ENCODE data around the gene MIA2. TPM values are rescaled to one million over a fixed set of nuclear protein-coding genes. Genes with fewer than 3 reads are reported as not detected.

The MIA2 gene
- total and polyA plus RNA-seq, 2 donors (not counting 1 experiment from before 2014, with no cell fraction given): 11.5 to 27.1 TPM

DNA sequence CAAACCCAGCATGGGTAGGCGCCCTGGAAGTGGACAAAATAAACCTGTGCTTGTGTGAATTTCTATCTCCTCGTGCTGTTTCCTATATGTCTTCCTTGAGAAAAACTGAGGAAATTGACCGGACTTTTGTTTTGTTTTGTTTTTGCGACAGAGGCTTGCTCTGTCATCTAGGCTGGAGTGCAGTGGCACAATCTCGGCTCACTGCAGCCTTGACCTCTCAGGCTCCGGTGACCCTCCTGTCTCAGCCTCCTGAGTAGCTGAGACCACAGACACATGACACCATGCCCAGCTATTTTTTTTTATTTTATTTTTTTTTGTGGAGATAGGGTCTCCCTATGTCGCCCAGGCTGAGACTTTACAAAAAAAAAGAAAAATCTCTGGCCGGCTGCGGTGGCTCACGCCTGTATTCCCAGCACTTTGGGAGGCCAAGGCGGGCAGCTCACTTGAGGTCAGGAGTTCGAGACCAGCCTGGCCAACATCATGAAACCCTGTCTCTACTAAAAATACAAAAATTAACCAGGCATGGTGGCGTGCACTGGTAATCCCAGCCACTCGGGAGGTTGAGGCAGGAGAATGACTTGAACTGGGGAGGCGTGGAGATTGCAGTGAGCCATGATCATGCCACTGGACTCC is 22.5 kb upstream of the MIA2 start:
- Histone ChIP-seq H3K36me3 (replicated peaks in 1 of 2; ENCODE audit: control extremely low read depth in 1 of 2, control insufficient read depth in 1 of 2, extremely low read depth in 1 of 2, insufficient read depth in 2 of 2, low read length in 1 of 2) (no peaks in the 10 kb centered on the region), H3K4me1 (ENCODE audit: control insufficient read depth in 2 of 2, insufficient read depth in 2 of 2, low read length in 2 of 2) (no peaks in the 10 kb centered on the region), H3K79me2 (ENCODE audit: control insufficient read depth, insufficient read depth, low read length) (no peaks in the 10 kb centered on the region), H4K20me1 (ENCODE audit: control insufficient read depth, insufficient read depth, low read length, poor library complexity, severe bottlenecking) (no peaks in the 10 kb centered on the region), H3K9ac (ENCODE audit: low read length) (no peak overlapping the region), H3K4me3 (ENCODE audit: control extremely low read depth in 1 of 5, extremely low read depth in 1 of 5, insufficient read depth in 1 of 5, low read depth in 2 of 5, low read length in 4 of 5) (no peak overlapping the region), H3K9me3 (ENCODE audit: control extremely low read depth in 1 of 3, control insufficient read depth in 2 of 3, insufficient read depth in 1 of 3, low read length in 2 of 3) (no peaks in the 10 kb centered on the region), H3K27ac (ENCODE audit: low read length in 2 of 2) (no peak overlapping the region), H3K4me2 (replicated peaks; ENCODE audit: low read depth, low read length, poor library complexity, severe bottlenecking) (no peak overlapping the region), H3K27me3 (replicated peaks in 1 of 4; ENCODE audit: control extremely low read depth in 1 of 4, control insufficient read depth in 3 of 4, insufficient read depth in 4 of 4, low read length in 3 of 4) (no peaks in the 10 kb centered on the region), H2AFZ (ENCODE audit: insufficient read depth, low read depth, low read length, poor library complexity, severe bottlenecking) (no peak overlapping the region)
- Mint-ChIP-seq H3K27ac (no peak overlapping the region), H3K27me3 (no peaks in the 10 kb centered on the region), H3K9me3 (ENCODE audit: insufficient read depth) (no peaks in the 10 kb centered on the region), H3K4me3 (no peak overlapping the region), H3K4me1 (no peaks in the 10 kb centered on the region)
- DNase-seq (no peak), ATAC-seq (ENCODE audit: low read depth) (no peak)
- intact Hi-C loops (cut with micrococcal nuclease): no loop called here
- CTCF ChIA-PET: no interaction called here
- 91% methylated on average over 11 of the region's 15 CpGs for WGBS (ENCODE audit: insufficient coverage)
- POLR2A ChIA-PET: no interaction called here
- TF ChIP-seq, protein P1, sequence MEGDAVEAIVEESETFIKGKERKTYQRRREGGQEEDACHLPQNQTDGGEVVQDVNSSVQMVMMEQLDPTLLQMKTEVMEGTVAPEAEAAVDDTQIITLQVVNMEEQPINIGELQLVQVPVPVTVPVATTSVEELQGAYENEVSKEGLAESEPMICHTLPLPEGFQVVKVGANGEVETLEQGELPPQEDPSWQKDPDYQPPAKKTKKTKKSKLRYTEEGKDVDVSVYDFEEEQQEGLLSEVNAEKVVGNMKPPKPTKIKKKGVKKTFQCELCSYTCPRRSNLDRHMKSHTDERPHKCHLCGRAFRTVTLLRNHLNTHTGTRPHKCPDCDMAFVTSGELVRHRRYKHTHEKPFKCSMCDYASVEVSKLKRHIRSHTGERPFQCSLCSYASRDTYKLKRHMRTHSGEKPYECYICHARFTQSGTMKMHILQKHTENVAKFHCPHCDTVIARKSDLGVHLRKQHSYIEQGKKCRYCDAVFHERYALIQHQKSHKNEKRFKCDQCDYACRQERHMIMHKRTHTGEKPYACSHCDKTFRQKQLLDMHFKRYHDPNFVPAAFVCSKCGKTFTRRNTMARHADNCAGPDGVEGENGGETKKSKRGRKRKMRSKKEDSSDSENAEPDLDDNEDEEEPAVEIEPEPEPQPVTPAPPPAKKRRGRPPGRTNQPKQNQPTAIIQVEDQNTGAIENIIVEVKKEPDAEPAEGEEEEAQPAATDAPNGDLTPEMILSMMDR (IDR thresholded peaks at IDR 0.05): no peak
- no peak for TF ChIP-seq EZH2 (IDR thresholded peaks at IDR 0.05; ENCODE audit: borderline replicate concordance, insufficient read depth, low read depth, low read length, poor library complexity, severe bottlenecking)

DNA sequence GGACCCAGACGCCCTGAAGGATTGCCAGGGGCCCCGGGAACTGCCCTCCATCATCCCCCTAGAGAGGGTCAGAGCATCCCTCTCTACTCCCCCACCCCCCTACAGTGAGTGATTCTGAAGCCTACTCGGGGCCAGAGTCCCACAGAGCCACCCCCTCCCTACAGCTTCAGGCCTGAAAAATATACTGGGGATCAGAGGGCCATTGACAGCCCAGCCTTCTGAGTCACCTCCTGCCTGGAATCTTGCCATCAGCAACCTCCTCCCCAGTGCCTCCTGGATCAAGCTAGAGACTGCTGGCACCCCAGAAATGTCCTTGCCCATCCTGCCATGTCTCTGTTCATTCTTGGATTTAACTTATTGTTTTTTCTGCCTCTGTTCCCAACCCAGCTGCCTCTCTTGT is 21.7 kb upstream of the MIA2 start:
- H3K4me1 Mint-ChIP-seq: no peaks in the 10 kb centered on the region
- Histone ChIP-seq H3K27me3 (replicated peaks in 1 of 4; ENCODE audit: control extremely low read depth in 1 of 4, control insufficient read depth in 3 of 4, insufficient read depth in 4 of 4, low read length in 3 of 4) (no peaks in the 10 kb centered on the region), H3K4me2 (replicated peaks; ENCODE audit: low read depth, low read length, poor library complexity, severe bottlenecking) (no peak overlapping the region), H3K4me3 (ENCODE audit: control extremely low read depth in 1 of 5, extremely low read depth in 1 of 5, insufficient read depth in 1 of 5, low read depth in 2 of 5, low read length in 4 of 5) (no peak overlapping the region), H2AFZ (ENCODE audit: insufficient read depth, low read depth, low read length, poor library complexity, severe bottlenecking) (no peak overlapping the region), H3K36me3 (replicated peaks in 1 of 2; ENCODE audit: control extremely low read depth in 1 of 2, control insufficient read depth in 1 of 2, extremely low read depth in 1 of 2, insufficient read depth in 2 of 2, low read length in 1 of 2) (no peaks in the 10 kb centered on the region), H3K79me2 (ENCODE audit: control insufficient read depth, insufficient read depth, low read length) (no peaks in the 10 kb centered on the region), H3K9me3 (ENCODE audit: control extremely low read depth in 1 of 3, control insufficient read depth in 2 of 3, insufficient read depth in 1 of 3, low read length in 2 of 3) (no peaks in the 10 kb centered on the region), H3K9ac (ENCODE audit: low read length) (no peak overlapping the region), H4K20me1 (ENCODE audit: control insufficient read depth, insufficient read depth, low read length, poor library complexity, severe bottlenecking) (no peaks in the 10 kb centered on the region), H3K4me1 (ENCODE audit: control insufficient read depth in 2 of 2, insufficient read depth in 2 of 2, low read length in 2 of 2) (no peaks in the 10 kb centered on the region), H3K27ac (ENCODE audit: low read length in 2 of 2) (no peak overlapping the region)
- ATAC-seq (ENCODE audit: low read depth) (no peak), DNase-seq (no peak)
- intact Hi-C loops (cut with micrococcal nuclease): no loop called here
- 84% methylated on average over 3 of the region's 3 CpGs for whole genome bisulfite sequencing (ENCODE audit: insufficient coverage)
- H3K9me3 Mint-ChIP-seq (ENCODE audit: insufficient read depth): no peaks in the 10 kb centered on the region
- H3K4me3 Mint-ChIP-seq: no peak overlapping the region
- no peak for TF ChIP-seq EZH2 (IDR thresholded peaks at IDR 0.05; ENCODE audit: borderline replicate concordance, insufficient read depth, low read depth, low read length, poor library complexity, severe bottlenecking)
- TF ChIP-seq, protein P1 (IDR thresholded peaks at IDR 0.05): no peak
- CTCF ChIA-PET: no interaction called here
- H3K27ac Mint-ChIP-seq: no peak overlapping the region
- H3K27me3 Mint-ChIP-seq: no peaks in the 10 kb centered on the region
- POLR2A ChIA-PET: no interaction called here
